HCT116 (cell line): ENCODE measurements around the gene DRG1. TPM values are rescaled to one million over a fixed set of nuclear protein-coding genes. Genes with fewer than 3 reads are reported as not detected.

Experiments used
- ATAC-seq: fragments of 200-7000 bp; cut with Tn5 transposase; 2 replicates; pipeline ENCODE4 v1.9.1; 2020; ENCODE audit warnings: mild to moderate bottlenecking, moderate library complexity
- BruUV-seq: library from RNA; stranded (reverse); fragments of 400-500 nt; replicated peaks from 2 replicates; lab custom pipeline; 2021; lab: Mats Ljungman, UMichigan
- CTCF ChIA-PET: fragments of 300-600 bp; sonication (Branson Sonifier 250); formaldehyde crosslinking; loops from one replicate; lab custom pipeline; 2021; ENCODE audit warnings: antibody characterized with exemption; lab: Charles Lee
- POLR2A ChIA-PET: fragments of 300-600, 350-600 bp; sonication (Branson Sonifier 250); formaldehyde crosslinking; loops from one replicate; lab custom pipeline; 2021; ENCODE audit warnings: antibody characterized with exemption; lab: Charles Lee
- RAD21 ChIA-PET, 2 experiments: fragments of 300-600 bp; sonication (Branson Sonifier 250); formaldehyde crosslinking; loops; one replicate each; lab custom pipeline; 2023; ENCODE audit warnings: low total read pairs in 2 of 2; ENCODE audit not compliant: uncharacterized antibody in 2 of 2, unreplicated experiment in 2 of 2, low non-redundant PET in 1 of 2; lab: Charles Lee
- DNase-seq: peaks from one replicate; pipeline ENCODE4 v3.0.0-alpha.2; 2010; ENCODE audit warnings: low read depth, low spot score
- H2AFZ ChIP-seq: fragments of 200-600 bp; shearing (Covaris generic), sonication (generic); 2 replicates; pipeline ENCODE4 v1.6.1; 2017; ENCODE audit warnings: low read depth, mixed run types, mixed read lengths, antibody characterized with exemption, low read length; ENCODE audit not compliant: poor library complexity, severe bottlenecking
- H3K27ac ChIP-seq: 2 replicates; pipeline ENCODE4 v1.5.1; 2012; ENCODE audit warnings: low read depth, low read length
- H3K27me3 ChIP-seq: fragments of 200-600 bp; sonication (generic); 2 replicates; pipeline ENCODE4 v1.6.1; 2016; ENCODE audit warnings: mixed run types, low read length, mixed read lengths; ENCODE audit not compliant: insufficient read depth
- H3K36me3 ChIP-seq, 2 experiments: fragments of 200-500 bp in 1 of 2; fragments of 200-600 bp in 1 of 2; sonication (Bioruptor generic) in 1 of 2; sonication (generic) in 1 of 2; 2 replicates each; pipeline versions ENCODE4 v1.5.1 to v1.6.1; 2014 to 2016; ENCODE audit warnings: low read length in 2 of 2, inconsistent platforms in 1 of 2, mixed read lengths in 1 of 2, mixed run types in 1 of 2; ENCODE audit not compliant: insufficient read depth in 2 of 2, control insufficient read depth in 1 of 2
- H3K4me1 ChIP-seq, 2 experiments: fragments of 200-600 bp in 1 of 2; sonication (generic) in 1 of 2; 2 replicates each; pipeline versions ENCODE4 v1.5.1 to v1.6.1; 2012 to 2017; ENCODE audit warnings: low read length in 2 of 2, inconsistent platforms in 1 of 2, mild to moderate bottlenecking in 1 of 2, mixed read lengths in 1 of 2, mixed run types in 1 of 2, moderate library complexity in 1 of 2; ENCODE audit not compliant: insufficient read depth in 2 of 2, control insufficient read depth in 1 of 2
- H3K4me2 ChIP-seq: fragments of 200-600 bp; sonication (generic); 2 replicates; pipeline ENCODE4 v1.6.1; 2017; ENCODE audit warnings: mixed run types, low read length, mixed read lengths
- H3K4me3 ChIP-seq, 2 experiments: fragments of 200-600 bp in 1 of 2; sonication (generic) in 1 of 2; replicated peaks in 1 of 2; 2 replicates each; pipeline ENCODE4 v1.5.1; 2011 to 2016; ENCODE audit warnings: low read length in 2 of 2, control low read depth in 1 of 2, low read depth in 1 of 2, mild to moderate bottlenecking in 1 of 2, mixed read lengths in 1 of 2, mixed run types in 1 of 2
- H3K79me2 ChIP-seq: fragments of 200-600 bp; sonication (generic); 2 replicates; pipeline ENCODE4 v1.6.1; 2017; ENCODE audit warnings: mild to moderate bottlenecking, mixed run types, low read length, moderate library complexity, mixed read lengths; ENCODE audit not compliant: insufficient read depth
- H3K9ac ChIP-seq: fragments of 200-600 bp; sonication (generic); 2 replicates; pipeline ENCODE4 v1.6.1; 2016; ENCODE audit warnings: low read length, mixed read lengths
- H3K9me2 ChIP-seq: fragments of 200-600 bp; sonication (generic), shearing (Covaris generic); 2 replicates; pipeline ENCODE4 v1.6.1; 2017; ENCODE audit warnings: mixed run types, mild to moderate bottlenecking, moderate library complexity; ENCODE audit not compliant: insufficient read depth
- H3K9me3 ChIP-seq, 2 experiments: fragments of 200-500 bp in 1 of 2; fragments of 200-600 bp in 1 of 2; sonication (Bioruptor generic) in 1 of 2; sonication (generic) in 1 of 2; 2 replicates each; pipeline ENCODE4 v1.6.1; 2014 to 2017; ENCODE audit warnings: low read length in 2 of 2, mixed read lengths in 2 of 2, inconsistent platforms in 1 of 2, low read depth in 1 of 2, mild to moderate bottlenecking in 1 of 2, mixed run types in 1 of 2, moderate library complexity in 1 of 2; ENCODE audit not compliant: control insufficient read depth in 1 of 2, insufficient read depth in 1 of 2
- H4K20me1 ChIP-seq: fragments of 200-600 bp; sonication (generic), shearing (Covaris generic); 2 replicates; pipeline ENCODE4 v1.6.1; 2017; ENCODE audit warnings: mixed run types, mild to moderate bottlenecking, moderate library complexity; ENCODE audit not compliant: insufficient read depth
- CBX3 ChIP-seq: IDR thresholded peaks from 2 replicates; pipeline ENCODE4 v1.6.1; 2012; ENCODE audit warnings: low read depth
- CEBPB ChIP-seq: IDR thresholded peaks from 2 replicates; pipeline ENCODE4 v1.6.1; 2012; ENCODE audit warnings: low read depth
- EGR1 ChIP-seq: IDR thresholded peaks from 2 replicates; pipeline ENCODE4 v1.6.1; 2012; ENCODE audit warnings: low read depth
- ELF1 ChIP-seq: IDR thresholded peaks from 2 replicates; pipeline ENCODE4 v1.6.1; 2012; ENCODE audit warnings: low read depth, borderline replicate concordance
- EZH2 ChIP-seq: fragments of 200-600 bp; sonication (generic); IDR thresholded peaks from 2 replicates; pipeline ENCODE4 v1.6.1; 2017; ENCODE audit warnings: antibody characterized with exemption, mixed run types
- EZH2phosphoT487 ChIP-seq: fragments of 200-600 bp; IDR thresholded peaks from 2 replicates; pipeline ENCODE4 v1.6.1; 2018; ENCODE audit warnings: antibody characterized with exemption, borderline replicate concordance
- FOSL1 ChIP-seq: IDR thresholded peaks from 2 replicates; pipeline ENCODE4 v1.6.1; 2012; ENCODE audit warnings: low read depth
- JUND ChIP-seq: IDR thresholded peaks from 2 replicates; pipeline ENCODE4 v1.6.1; 2012
- POLR2A ChIP-seq: IDR thresholded peaks from 2 replicates; pipeline ENCODE4 v1.7.0; 2011; ENCODE audit warnings: borderline replicate concordance; ENCODE audit not compliant: insufficient read depth, insufficient read length; ENCODE audit errors: extremely low read depth
- POLR2AphosphoS5 ChIP-seq: IDR thresholded peaks from 2 replicates; pipeline ENCODE4 v1.6.1; 2011; ENCODE audit warnings: mild to moderate bottlenecking, low read depth, low read length, moderate library complexity
- SP1 ChIP-seq: IDR thresholded peaks from 2 replicates; pipeline ENCODE4 v1.6.1; 2012; ENCODE audit warnings: low read depth
- SRF ChIP-seq: IDR thresholded peaks from 2 replicates; pipeline ENCODE4 v1.6.1; 2012; ENCODE audit warnings: low read depth
- TCF7L2 ChIP-seq: IDR thresholded peaks from 2 replicates; pipeline ENCODE4 v1.7.0; 2011; ENCODE audit warnings: borderline replicate concordance, inconsistent platforms; ENCODE audit not compliant: insufficient read depth, insufficient read length; ENCODE audit errors: extremely low read depth
- YY1 ChIP-seq: IDR thresholded peaks from 2 replicates; pipeline ENCODE4 v1.6.1; 2011; ENCODE audit warnings: low read length, low read depth, moderate library complexity, mild to moderate bottlenecking; ENCODE audit not compliant: insufficient replicate concordance; ENCODE audit errors: extremely low read depth
- ZFX ChIP-seq: fragments of 450-650 bp; IDR thresholded peaks from 2 replicates; pipeline ENCODE4 v1.6.1; 2017
- ZNF274 ChIP-seq: fragments of 200-500 bp; sonication (Bioruptor generic); IDR thresholded peaks from 2 replicates; pipeline ENCODE4 v1.6.1; 2014; ENCODE audit warnings: mild to moderate bottlenecking, low read depth, low read length, inconsistent platforms
- intact Hi-C: fragments of 100-400 bp; cut with micrococcal nuclease; formaldehyde crosslinking; loops from 2 replicates; pipeline ENCODE4 v1.10.0; 2022
- total RNA-seq: library from RNA; stranded (reverse); gene quantifications from one replicate; pipeline ENCODE4 v1.2.1, GENCODE V29; 2021; ENCODE audit not compliant: unreplicated experiment
- TF ChIP-seq, protein P1 (sequence below): IDR thresholded peaks from 2 replicates; pipeline ENCODE4 v1.6.1; 2011; ENCODE audit warnings: mild to moderate bottlenecking, low read length, moderate library complexity; ENCODE audit not compliant: insufficient replicate concordance; ENCODE audit errors: extremely low read depth
- TF ChIP-seq, protein P2 (sequence below): IDR thresholded peaks from 2 replicates; pipeline ENCODE4 v1.6.1; 2012
- TF ChIP-seq, protein P3 (sequence below): IDR thresholded peaks from 2 replicates; pipeline ENCODE4 v1.6.1; 2012

The DRG1 gene
- total RNA-seq, 1 experiment from 2014 or later = 68.2 TPM

DNA sequence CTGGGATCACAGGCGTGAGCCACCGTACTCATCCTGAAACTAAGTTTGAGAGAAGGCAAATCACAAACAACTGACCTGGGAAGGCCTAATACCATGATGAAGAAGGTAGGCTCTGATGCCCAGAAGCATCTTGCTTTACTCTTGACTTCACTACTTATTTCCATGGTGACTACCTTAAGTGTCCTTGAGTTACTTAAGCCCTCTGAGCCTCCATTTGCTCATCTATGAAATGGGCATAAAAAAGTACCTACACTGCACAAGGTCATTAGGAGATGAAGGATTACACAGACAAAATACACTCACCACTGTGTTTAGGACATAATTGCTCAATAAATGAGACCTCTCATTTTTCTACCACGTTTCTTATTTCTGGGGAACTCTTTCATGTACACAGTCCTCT lies 62.3 kb downstream of the DRG1 start:
- H3K27me3 ChIP-seq = no peaks in the 10 kb centered on the region
- H3K4me2 ChIP-seq = no peak overlapping the region
- no TSS peak for BruUV-seq
- TF ChIP-seq ZFX (no peak), ZNF274 (no peak), TCF7L2 (no peak), CBX3 (no peak), ELF1 (no peak), EZH2phosphoT487 (no peak)
- no peaks in the 10 kb centered on the region; a peak in 1 of 4 replicates for H3K4me1 ChIP-seq
- no peaks in the 10 kb centered on the region for H3K9me2 ChIP-seq
- H3K9me3 ChIP-seq = no peaks in the 10 kb centered on the region
- DNase-seq = no peak
- H3K36me3 ChIP-seq = peaks cover 26 to 37% of the 10 kb centered on the region in 2 experiments; a peak in 3 of 4 replicates
- H3K9ac ChIP-seq = no peak overlapping the region
- ChIA-PET RAD21 (no interaction called here), CTCF (no interaction called here), POLR2A (no interaction called here)
- no peak overlapping the region for H3K4me3 ChIP-seq
- intact Hi-C loops = no loop called here
- peaks cover 23% of the 10 kb centered on the region for H3K79me2 ChIP-seq
- no peak for ATAC-seq
- no peak overlapping the region for H3K27ac ChIP-seq
- H2AFZ ChIP-seq = no peak overlapping the region
- 0 out of 2 replicates have a peak, but pooled peaks cover 4% of the 10 kb centered on the region for H4K20me1 ChIP-seq

DNA sequence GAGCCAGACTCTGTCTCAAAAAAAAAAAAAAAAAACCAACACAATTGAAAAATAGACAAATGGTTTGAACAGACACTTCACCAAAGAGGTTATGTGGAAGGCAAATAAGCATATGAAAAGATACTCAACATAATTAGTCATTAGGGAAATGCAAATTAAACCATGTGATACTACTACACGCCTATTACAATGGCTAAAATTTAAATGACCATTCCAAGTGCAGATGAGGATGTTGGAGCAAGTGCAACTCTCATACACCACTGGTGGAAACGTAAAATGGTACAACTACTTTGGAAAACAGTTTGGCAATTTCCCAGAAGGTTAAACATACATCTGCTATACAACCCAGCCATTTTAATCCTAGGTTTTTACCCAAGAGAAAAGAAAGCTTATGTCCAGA lies 65.9 kb downstream of the DRG1 start:
- no TSS peak for BruUV-seq
- POLR2A ChIA-PET = no interaction called here
- CTCF ChIA-PET = no interaction called here
- Histone ChIP-seq H3K36me3 (peaks cover 20 to 49% of the 10 kb centered on the region in 2 experiments; a peak in 3 of 4 replicates), H3K4me1 (no peaks in the 10 kb centered on the region; a peak in 1 of 4 replicates), H3K79me2 (peaks cover 33% of the 10 kb centered on the region), H3K9ac (no peak overlapping the region), H3K4me2 (no peak overlapping the region), H3K9me2 (no peaks in the 10 kb centered on the region), H3K4me3 (no peak overlapping the region), H4K20me1 (no peaks in the 10 kb centered on the region), H3K27me3 (no peaks in the 10 kb centered on the region), H3K9me3 (no peaks in the 10 kb centered on the region), H3K27ac (no peak overlapping the region), H2AFZ (no peak overlapping the region)
- ATAC-seq (no peak), DNase-seq (no peak)
- intact Hi-C loops = no loop called here
- RAD21 ChIA-PET = no interaction called here
- TF ChIP-seq JUND (no peak), FOSL1 (no peak), ELF1 (no peak), SRF (no peak), SP1 (no peak), YY1 (no peak), CEBPB (no peak), POLR2AphosphoS5 (no peak), EZH2phosphoT487 (no peak), EGR1 (no peak), TCF7L2 (no peak), EZH2 (no peak), POLR2A (no peak)
- TF ChIP-seq, protein P1, sequence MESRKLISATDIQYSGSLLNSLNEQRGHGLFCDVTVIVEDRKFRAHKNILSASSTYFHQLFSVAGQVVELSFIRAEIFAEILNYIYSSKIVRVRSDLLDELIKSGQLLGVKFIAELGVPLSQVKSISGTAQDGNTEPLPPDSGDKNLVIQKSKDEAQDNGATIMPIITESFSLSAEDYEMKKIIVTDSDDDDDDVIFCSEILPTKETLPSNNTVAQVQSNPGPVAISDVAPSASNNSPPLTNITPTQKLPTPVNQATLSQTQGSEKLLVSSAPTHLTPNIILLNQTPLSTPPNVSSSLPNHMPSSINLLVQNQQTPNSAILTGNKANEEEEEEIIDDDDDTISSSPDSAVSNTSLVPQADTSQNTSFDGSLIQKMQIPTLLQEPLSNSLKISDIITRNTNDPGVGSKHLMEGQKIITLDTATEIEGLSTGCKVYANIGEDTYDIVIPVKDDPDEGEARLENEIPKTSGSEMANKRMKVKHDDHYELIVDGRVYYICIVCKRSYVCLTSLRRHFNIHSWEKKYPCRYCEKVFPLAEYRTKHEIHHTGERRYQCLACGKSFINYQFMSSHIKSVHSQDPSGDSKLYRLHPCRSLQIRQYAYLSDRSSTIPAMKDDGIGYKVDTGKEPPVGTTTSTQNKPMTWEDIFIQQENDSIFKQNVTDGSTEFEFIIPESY = no peak
- TF ChIP-seq, protein P2, sequence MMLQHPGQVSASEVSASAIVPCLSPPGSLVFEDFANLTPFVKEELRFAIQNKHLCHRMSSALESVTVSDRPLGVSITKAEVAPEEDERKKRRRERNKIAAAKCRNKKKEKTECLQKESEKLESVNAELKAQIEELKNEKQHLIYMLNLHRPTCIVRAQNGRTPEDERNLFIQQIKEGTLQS = no peak
- TF ChIP-seq, protein P3, sequence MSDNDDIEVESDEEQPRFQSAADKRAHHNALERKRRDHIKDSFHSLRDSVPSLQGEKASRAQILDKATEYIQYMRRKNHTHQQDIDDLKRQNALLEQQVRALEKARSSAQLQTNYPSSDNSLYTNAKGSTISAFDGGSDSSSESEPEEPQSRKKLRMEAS = no peak
